Effector memory CD4-positive, alpha-beta T cell (primary cell): Measurements from ENCODE around the gene MIER3.

ENCODE experiments used
- DNase-seq, 3 donors: peaks; one replicate each; pipeline ENCODE4 v3.0.0-alpha.2; 2020
- H3K27ac ChIP-seq: 2 replicates; pipeline ENCODE4 v1.7.0; 2013; ENCODE audit warnings: mild to moderate bottlenecking, low read length, moderate library complexity; ENCODE audit not compliant: insufficient read depth, poor library complexity, severe bottlenecking
- H3K27me3 ChIP-seq: replicated peaks from 2 replicates; pipeline ENCODE4 v1.7.0; 2013; ENCODE audit warnings: mild to moderate bottlenecking, low read length; ENCODE audit not compliant: insufficient read depth, control insufficient read depth, poor library complexity, severe bottlenecking
- H3K36me3 ChIP-seq: 2 replicates; pipeline ENCODE4 v1.7.0; 2013; ENCODE audit warnings: mild to moderate bottlenecking, low read length, moderate library complexity; ENCODE audit not compliant: control insufficient read depth, insufficient read depth
- H3K4me1 ChIP-seq: 2 replicates; pipeline ENCODE4 v1.7.0; 2013; ENCODE audit warnings: low read length, mild to moderate bottlenecking; ENCODE audit not compliant: control insufficient read depth, insufficient read depth, poor library complexity, severe bottlenecking
- H3K4me3 ChIP-seq: 2 replicates; pipeline ENCODE4 v1.7.0; 2013; ENCODE audit warnings: low read length, low read depth, mild to moderate bottlenecking; ENCODE audit not compliant: insufficient read depth, poor library complexity, severe bottlenecking
- H3K9me3 ChIP-seq: 2 replicates; pipeline ENCODE4 v1.7.0; 2013; ENCODE audit warnings: mild to moderate bottlenecking, low read length, moderate library complexity; ENCODE audit not compliant: control insufficient read depth

MIER3 gene

DNA sequence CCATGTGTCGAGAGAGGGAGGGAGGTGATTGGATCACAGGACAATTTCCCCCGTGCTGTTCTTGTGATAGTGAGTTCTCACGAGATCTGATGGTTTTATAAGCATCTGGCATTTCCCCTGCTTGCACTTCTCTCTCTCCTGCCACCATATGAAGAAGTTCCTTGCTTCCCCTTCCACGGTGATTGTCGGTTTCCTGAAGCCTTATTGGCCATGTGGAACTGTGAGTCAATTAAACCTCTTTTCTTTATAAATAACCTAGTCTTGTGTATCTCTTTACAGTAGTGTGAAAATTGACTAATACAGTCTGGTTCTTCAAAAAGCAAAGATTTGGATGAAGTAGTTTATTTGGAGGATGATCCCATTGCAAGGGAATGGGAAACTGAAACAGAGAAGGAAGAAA is 11.3 kb upstream of the MIER3 start:
- H3K27me3 ChIP-seq: no peaks in the 10 kb centered on the region
- H3K4me3 ChIP-seq: no peak overlapping the region
- no peaks in the 10 kb centered on the region for H3K9me3 ChIP-seq
- H3K4me1 ChIP-seq: no peaks in the 10 kb centered on the region
- no peak overlapping the region for H3K27ac ChIP-seq
- no peak for DNase-seq
- no peaks in the 10 kb centered on the region for H3K36me3 ChIP-seq

DNA sequence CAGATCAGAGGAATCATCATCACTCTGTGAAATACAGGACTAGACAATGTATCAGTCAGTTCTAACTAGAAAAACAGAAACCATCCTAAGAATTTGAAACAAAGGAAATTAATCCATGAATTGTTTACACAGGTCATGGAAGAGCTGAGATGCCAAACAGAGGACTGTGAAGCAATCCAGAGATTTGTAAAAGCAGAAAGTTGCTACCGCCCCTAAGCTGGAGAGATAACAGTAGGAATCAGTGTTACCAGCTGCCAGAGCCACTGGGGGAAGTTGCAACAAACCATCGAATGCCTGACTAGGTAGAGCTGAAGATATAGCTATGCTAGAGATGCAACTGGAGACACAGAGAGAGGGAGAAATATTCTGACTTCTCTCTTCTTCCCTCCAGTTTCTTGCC is 10.4 kb upstream of the MIER3 start:
- Histone ChIP-seq H3K4me3 (no peak overlapping the region), H3K36me3 (no peaks in the 10 kb centered on the region), H3K4me1 (no peaks in the 10 kb centered on the region), H3K27ac (no peak overlapping the region), H3K9me3 (no peaks in the 10 kb centered on the region), H3K27me3 (no peaks in the 10 kb centered on the region)
- no peak for DNase-seq

DNA sequence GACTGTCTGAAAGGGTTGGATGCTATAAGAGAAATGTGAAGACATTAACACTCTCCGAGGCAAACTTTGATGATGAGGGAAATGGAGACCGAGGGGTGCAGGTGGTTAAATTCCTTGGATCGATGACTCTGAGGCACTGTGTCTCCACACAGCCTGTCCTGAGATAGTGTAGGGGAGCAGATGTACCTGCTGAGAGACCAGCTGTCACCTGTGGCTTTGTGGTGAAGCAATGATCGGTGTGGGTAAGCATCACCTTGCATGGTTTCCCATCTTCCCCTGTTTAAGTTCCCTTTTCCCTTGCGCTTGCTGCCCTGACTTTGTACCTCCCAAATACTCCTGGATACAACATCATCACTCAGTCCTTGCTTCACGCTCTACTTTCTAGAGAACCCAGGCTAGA is 9.8 kb upstream of the MIER3 start:
- Histone ChIP-seq H3K27ac (no peak overlapping the region), H3K9me3 (no peaks in the 10 kb centered on the region), H3K4me3 (no peak overlapping the region), H3K36me3 (no peaks in the 10 kb centered on the region), H3K27me3 (no peaks in the 10 kb centered on the region), H3K4me1 (no peaks in the 10 kb centered on the region)
- no peak for DNase-seq

DNA sequence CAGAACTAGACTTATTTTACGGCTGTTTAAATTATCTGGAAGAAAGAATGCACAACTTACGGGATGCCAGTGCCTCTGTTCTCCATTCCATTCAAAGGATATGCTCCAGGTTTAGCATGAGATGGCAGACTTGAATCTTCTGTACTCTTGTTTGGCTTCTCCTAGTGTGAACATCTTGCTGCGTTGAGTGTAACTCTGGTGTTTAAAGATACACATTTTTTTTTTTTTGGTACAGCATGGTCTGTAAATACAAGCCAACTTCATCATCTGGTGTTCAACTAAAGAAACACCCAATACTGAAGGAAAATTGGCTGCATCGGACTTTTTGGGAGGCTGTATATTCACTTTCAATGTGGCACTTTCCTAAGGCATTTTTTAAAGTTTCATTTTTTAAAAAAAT is 7.4 kb upstream of the MIER3 start:
- Histone ChIP-seq H3K4me3 (no peak overlapping the region), H3K9me3 (no peaks in the 10 kb centered on the region), H3K27ac (no peak overlapping the region), H3K4me1 (no peaks in the 10 kb centered on the region), H3K27me3 (no peaks in the 10 kb centered on the region), H3K36me3 (no peaks in the 10 kb centered on the region)
- no peak for DNase-seq

DNA sequence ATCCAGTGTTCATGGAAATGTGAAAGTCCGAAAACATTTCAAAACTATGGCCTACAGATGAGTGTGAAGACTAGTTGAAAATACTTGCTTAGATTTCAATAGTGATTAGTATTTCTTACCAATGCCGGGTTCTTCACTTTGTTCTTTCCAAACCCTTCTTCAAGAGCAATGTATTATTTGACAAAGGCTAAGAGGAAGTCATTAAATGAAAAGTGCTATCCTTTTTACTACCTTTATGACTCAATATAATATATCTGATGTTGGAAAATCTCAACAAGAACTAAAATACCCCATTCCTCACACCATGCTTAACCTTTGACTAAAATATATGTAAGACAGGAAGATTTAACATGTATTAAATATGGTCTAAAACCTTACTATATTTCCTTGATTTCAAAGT is 6.7 kb upstream of the MIER3 start:
- H3K27me3 ChIP-seq: no peaks in the 10 kb centered on the region
- DNase-seq: no peak
- H3K9me3 ChIP-seq: no peaks in the 10 kb centered on the region
- no peak overlapping the region for H3K4me3 ChIP-seq
- no peaks in the 10 kb centered on the region for H3K36me3 ChIP-seq
- H3K4me1 ChIP-seq: no peaks in the 10 kb centered on the region
- H3K27ac ChIP-seq: no peak overlapping the region

DNA sequence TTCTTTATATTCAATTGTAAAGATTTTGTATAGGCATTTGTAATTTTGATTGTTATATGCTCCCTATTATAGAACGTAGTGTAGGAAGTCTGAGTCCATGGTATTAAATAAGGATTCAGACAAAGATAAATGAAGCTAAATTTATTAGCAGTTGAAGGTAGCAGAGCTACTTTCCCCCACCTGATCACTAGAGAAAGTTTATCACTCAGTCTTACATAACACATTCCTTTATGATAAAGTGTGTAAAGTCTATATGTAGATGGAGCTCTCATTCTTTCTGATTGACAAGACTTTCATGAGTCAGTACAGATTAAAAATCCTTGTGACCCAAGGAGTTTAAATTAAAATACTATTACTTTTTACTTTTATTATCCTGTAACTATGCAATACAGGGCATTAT is 2.3 kb upstream of the MIER3 start:
- Histone ChIP-seq H3K4me3 (no peak overlapping the region), H3K27me3 (no peaks in the 10 kb centered on the region), H3K4me1 (peaks cover 6% of the 10 kb centered on the region), H3K27ac (no peak overlapping the region), H3K36me3 (no peaks in the 10 kb centered on the region), H3K9me3 (no peaks in the 10 kb centered on the region)
- no peak for DNase-seq

DNA sequence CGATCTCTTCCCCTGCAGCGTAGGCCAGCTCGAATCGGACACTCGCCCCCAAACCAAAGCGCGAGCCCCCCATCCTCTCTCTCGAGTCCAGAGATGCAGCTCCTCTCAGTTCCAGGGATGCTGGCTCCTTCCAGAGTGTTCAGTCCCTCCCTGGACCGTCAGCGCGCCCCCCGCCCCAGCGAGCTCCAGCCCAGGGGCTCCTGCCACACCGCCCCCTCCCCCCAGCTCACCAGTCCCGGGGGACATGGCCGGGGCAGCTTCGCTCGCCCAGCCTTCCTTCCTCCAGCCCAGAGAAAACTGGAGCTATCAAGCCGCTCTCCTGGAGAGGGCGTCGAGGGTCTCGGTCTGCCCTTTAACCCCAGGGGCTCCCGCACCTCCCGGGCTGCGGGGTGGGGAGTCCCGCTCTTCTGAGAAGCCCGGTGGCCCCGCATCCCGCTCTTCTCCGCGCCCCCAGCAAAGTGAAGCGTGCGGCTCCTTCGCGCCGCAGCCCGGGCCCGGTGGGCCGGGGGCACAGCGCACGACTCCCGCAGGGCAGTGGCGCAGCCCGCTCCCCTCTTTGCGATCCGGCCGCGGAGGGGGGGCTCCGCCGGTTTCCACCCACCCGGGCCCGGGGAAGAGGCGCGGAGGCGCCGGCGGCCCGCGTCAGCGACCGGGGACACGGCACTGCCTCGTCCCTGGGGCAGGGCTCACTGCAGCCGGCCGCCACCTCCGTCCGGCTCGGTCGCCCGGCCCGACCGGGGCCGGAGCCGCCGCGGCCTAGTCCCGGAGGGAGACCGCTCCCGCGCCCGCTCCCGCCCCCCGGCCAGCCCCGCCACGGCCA is 587 bp downstream of the MIER3 start:
- Histone ChIP-seq H3K4me3 (peak overlapping the region; percentile 85), H3K36me3 (no peaks in the 10 kb centered on the region), H3K4me1 (peaks cover 6% of the 10 kb centered on the region), H3K27ac (peak overlapping the region; percentile 51), H3K27me3 (no peaks in the 10 kb centered on the region), H3K9me3 (no peaks in the 10 kb centered on the region)
- DNase-seq: peak in 1 of 3 donors; percentile 8

DNA sequence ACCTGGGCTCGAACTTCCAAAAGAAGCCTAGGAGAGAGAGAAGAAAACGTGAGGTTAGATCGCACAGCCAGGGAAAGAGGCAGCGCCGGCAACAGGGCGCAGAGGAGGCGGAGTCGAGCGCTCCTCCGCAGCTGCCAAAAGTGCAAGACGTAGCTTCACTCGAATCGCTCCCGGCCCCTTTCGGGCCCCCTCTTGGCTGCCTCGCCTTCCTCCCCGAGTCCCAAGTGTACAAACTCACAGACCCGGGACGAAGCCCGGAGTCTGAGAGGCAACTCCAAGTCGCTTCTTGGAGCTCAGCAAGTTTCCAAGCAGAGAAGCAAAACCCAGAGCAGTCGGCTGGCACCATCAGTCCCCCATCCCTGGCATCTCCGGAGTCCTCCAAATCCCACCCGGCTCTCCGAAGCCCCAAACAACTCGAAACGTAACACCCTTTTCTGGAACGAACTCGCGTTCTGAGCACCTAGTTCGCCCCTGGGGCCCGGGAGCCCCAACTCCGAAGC is 1.2 kb downstream of the MIER3 start:
- H3K9me3 ChIP-seq: no peaks in the 10 kb centered on the region
- peak overlapping the region; percentile 85 for H3K4me3 ChIP-seq
- H3K4me1 ChIP-seq: peaks cover 6% of the 10 kb centered on the region
- DNase-seq: peak in 2 of 3 donors; percentile 24 to 27
- no peaks in the 10 kb centered on the region for H3K27me3 ChIP-seq
- H3K27ac ChIP-seq: peak overlapping the region; percentile 51
- H3K36me3 ChIP-seq: no peaks in the 10 kb centered on the region

DNA sequence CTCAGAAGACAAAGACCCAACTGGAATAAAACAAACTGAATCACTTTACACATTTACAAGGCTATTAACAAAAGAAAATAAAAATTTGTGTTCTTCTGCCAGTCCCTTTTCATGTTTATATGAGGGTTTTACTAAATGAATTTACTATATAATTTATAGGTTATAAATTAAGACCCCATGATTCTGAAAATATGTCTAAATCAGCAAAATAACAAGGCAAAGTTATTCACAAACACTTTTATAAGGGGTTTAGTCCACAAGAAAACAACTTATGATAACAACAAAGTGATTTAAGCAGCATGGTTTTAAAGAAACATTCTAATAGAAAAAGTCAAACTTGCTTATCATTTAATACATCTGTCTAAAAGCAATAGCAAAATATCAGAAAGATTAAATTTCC is 4.9 kb downstream of the MIER3 start:
- Histone ChIP-seq H3K27ac (no peak overlapping the region), H3K4me3 (no peak overlapping the region), H3K9me3 (no peaks in the 10 kb centered on the region), H3K36me3 (no peaks in the 10 kb centered on the region), H3K27me3 (no peaks in the 10 kb centered on the region), H3K4me1 (peaks cover 6% of the 10 kb centered on the region)
- no peak for DNase-seq

DNA sequence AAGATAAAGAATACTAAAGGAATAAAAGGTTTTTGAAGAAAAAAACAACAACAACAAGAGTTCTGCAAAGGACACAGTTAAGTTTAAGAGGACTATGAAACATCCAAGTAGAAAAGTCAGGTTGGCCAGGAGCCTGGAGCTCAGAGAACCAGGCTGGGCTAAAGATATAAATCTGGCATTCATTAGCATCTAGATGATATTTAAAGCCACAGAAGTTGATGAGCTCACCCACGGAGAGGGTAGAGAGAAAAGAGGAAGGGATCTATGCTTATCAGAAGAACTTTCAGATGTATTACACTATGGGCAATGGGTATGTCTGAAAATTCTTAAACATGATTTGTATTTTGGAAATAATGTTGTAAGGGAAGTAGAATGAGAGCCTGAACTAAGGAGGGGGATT is 9.9 kb downstream of the MIER3 start:
- H3K36me3 ChIP-seq: peaks cover 34% of the 10 kb centered on the region
- no peaks in the 10 kb centered on the region for H3K4me1 ChIP-seq
- H3K27ac ChIP-seq: no peak overlapping the region
- no peak overlapping the region for H3K4me3 ChIP-seq
- no peaks in the 10 kb centered on the region for H3K27me3 ChIP-seq
- no peaks in the 10 kb centered on the region for H3K9me3 ChIP-seq
- DNase-seq: no peak
